Measurements from ENCODE around the gene MAD2L2.

DNA sequence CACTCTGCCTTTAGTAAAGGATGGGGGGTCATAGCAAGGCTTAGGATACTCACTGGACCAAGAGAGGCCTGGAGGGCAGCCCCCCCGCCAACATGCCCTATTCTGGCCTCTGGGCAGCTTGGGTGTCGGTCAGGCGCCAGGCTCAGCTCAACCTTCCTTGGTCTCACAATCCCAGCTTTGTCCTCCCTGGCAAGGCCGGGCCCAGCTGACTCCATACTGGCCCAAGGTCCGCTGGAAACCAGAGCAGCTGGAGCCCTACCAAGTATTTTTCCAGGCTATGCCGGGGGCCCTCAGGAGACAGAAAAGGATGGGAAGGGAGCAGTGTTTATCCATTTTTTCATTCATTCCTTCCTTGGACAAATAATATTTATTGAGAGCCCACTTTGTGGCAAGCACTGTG, 32.9 kb downstream of the MAD2L2 start:
- TF ChIP-seq, protein P1, sequence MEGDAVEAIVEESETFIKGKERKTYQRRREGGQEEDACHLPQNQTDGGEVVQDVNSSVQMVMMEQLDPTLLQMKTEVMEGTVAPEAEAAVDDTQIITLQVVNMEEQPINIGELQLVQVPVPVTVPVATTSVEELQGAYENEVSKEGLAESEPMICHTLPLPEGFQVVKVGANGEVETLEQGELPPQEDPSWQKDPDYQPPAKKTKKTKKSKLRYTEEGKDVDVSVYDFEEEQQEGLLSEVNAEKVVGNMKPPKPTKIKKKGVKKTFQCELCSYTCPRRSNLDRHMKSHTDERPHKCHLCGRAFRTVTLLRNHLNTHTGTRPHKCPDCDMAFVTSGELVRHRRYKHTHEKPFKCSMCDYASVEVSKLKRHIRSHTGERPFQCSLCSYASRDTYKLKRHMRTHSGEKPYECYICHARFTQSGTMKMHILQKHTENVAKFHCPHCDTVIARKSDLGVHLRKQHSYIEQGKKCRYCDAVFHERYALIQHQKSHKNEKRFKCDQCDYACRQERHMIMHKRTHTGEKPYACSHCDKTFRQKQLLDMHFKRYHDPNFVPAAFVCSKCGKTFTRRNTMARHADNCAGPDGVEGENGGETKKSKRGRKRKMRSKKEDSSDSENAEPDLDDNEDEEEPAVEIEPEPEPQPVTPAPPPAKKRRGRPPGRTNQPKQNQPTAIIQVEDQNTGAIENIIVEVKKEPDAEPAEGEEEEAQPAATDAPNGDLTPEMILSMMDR (IDR thresholded peaks at IDR 0.05), result no peak
- TF ChIP-seq POLR2A (IDR thresholded peaks at IDR 0.05) (no peak), EP300 (IDR thresholded peaks at IDR 0.05; ENCODE audit: low read depth) (no peak)

All from transverse colon (tissue), 3 donors.